ENCODE data around the gene LIMS2.

The LIMS2 gene

DNA sequence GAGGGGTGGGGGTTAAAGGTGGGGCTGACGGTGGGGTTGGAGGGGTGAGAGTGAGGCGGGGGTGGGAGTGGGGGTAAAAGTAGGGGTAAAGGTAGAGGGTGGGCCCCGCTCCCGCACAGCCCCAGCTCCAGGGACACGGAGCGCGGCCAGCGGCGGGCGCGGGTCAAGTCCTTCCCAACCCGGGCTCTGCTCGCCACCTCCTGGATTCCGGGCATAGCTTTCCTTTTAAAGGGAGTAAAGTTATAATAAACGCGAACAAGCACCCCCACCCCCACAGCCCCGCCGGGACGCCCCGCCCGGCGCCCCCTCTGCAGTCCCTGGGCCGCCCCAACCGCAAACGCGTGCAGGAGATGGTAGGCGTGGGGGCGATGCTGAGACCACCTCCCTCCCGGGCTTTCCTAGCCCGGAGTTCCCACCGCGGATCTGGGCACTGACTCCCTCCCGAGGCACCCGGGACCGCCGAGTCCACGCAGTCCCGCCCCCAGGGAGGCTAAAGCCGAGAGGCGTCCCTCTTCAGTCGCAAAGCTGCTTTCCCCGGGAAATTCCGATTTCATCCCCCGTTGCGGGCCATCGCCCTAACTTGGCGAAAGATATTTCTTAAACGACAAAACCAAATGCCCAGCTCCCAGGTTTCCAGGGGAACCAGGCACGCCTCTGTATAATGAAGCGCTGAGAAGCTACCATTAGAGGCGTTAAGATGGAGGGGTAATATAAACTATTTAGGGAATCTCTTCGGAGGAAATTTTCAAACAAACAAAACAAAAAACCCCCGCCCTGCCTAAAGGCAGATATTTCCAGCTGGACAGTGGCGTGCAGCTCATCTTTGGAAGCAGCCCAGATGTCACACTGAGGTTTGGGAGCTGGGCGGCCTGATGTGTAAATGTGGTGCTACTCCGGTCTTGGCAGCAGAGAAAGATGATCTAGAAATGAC lies at the start of gene LIMS2:
Gene LIMS2 (minus strand): TSS at position 200 of the 931 bp plus-strand sequence. CDS start 506 bp downstream, outside the sequence.
- DNase-seq: no peak

DNA sequence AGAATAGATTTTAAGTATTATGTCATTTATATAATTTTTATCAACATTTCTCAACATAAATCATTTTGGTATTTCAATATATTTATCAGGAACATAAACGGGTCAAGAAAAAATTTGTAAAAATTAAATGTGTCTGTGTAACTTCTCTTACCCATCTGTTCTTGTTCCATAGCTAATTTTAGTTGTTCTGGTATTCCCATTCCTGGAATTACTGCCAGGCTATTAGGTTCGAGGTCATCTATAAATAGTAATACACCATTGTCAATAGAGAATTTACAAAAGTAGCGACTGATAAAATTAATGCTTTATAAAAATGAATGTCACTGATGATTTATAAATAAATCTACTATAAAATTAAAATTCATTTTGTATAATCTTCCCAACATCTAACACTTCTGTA lies 47.5 kb upstream of the LIMS2 start:
- no peak for DNase-seq

- DNase-seq: no peak
Measured at GRCh38 chr2:127721978-127722355, 46.6 kb upstream of the LIMS2 start.

- no peak for DNase-seq
Measured at GRCh38 chr2:127721311-127721977, 46.1 kb upstream of the LIMS2 start.

DNA sequence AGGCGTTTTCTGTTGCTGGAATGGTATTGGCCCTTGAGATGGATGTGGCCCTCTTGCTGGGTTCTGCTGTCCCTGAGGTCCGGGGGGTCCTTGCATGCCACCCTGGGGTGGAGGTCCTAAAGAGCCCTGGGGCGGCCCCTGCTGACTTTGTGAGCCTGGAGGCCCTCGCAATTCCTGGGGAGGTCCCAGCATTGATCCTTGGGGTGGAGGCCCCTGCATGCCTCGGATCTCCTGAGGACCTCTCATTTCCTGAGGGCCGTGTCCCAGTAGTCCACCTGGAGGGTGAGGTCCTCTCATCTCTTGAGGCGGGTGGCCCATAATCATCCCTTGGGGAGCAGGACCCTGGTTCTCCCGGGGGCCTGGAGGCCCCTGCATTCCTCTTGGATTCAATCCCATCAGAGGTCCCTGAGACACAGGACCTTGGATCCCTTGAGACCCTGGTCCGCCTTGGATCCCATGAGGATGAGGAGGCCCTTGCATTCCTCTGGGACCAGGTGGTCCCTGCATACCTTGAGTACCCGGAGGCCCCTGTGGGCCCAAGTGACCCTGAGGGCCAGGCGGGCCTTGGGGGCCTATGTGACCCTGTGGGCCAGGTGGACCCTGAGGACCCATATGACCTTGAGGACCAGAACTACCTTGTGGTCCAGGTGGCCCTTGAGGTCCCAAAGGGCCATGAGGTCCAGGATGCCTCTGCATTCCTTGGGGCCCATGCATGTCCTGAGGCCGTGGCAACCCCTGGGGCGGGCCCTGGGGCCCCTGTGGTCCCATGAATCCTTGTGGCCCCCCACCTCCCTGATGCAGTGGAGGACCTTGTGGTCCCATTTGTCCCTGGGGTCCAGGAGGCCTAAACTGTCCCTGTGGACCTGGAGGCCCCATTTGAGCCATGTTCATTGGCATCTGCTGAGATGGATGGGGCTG lies 44.2 kb upstream of the LIMS2 start:
- no peak for DNase-seq

GRCh38 chr2:127718271-127718670 lies 42.9 kb upstream of the LIMS2 start:
- no peak for DNase-seq

- no peak for DNase-seq
Measured at GRCh38 chr2:127715778-127716449, 40.6 kb upstream of the LIMS2 start.

DNA sequence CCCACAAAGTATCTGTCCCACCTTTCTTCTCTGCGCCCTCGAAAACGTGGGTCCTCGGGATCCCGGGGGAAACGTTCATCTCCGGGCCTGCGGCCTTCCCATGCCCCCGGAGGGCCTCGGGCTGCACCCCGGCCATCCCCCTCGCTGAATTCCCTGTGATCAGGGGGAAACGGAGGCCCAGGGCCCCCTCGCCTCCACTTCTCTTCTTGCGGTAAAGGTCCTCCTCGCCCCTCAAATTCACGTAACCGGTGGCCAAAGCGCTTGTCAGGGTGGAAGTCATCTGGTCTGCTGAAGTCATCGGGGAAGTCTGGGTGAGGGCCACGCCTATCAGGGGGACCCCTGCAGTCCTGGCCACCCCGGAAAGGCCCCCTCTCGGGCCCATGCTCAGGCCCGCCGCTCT lies 38.2 kb upstream of the LIMS2 start:
- DNase-seq: no peak

DNA sequence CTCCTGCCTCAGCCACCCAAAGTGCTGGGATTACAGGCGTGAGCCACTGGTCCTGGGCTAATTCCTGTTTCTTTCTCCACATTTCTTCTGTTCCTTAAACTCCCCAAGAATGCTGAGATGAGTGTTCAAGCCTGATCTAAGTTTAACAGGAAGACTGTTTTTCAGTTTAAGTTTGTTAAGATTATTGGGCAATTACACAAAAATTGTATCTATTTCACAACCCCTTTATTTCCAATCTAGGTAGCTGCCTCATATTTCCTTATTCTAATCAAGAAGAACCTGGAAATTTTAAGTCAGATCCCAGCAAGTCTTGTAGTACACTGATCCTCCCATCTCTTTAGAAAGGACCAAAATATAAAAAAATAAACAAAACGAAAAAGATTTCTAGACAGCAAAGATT lies 37.7 kb upstream of the LIMS2 start:
- no peak for DNase-seq

- DNase-seq: no peak
Measured at GRCh38 chr2:127709336-127709735, 34.0 kb upstream of the LIMS2 start.

- DNase-seq: no peak
Measured at GRCh38 chr2:127707890-127708648, 32.7 kb upstream of the LIMS2 start.

GRCh38 chr2:127706215-127706990 lies 31.1 kb upstream of the LIMS2 start:
- DNase-seq: no peak

GRCh38 chr2:127705391-127706065 lies 30.2 kb upstream of the LIMS2 start:
- no peak for DNase-seq

- no peak for DNase-seq
Measured at GRCh38 chr2:127704641-127705390, 29.5 kb upstream of the LIMS2 start.

DNA sequence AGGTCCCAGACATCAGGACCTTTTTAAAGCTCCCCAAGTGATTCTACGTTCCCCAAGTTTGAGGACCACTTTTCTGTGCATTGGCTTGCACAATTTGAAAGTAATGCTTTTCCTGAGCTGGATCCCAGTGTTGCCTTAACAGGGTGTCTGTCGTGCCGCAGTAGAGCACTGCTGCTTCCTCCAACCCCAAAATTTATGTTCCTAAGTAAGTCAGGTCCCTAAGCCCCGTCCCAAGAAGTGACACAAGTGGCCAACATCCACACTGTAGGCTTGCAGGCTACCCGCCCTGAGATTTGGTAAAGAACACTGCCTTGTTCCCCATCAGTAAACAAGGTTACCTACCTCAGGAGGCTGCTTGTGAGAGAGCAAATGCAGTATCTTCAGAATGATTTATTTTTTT lies 28.0 kb upstream of the LIMS2 start:
- no peak for DNase-seq

- no peak for DNase-seq
Measured at GRCh38 chr2:127702395-127703009, 27.2 kb upstream of the LIMS2 start.

DNA sequence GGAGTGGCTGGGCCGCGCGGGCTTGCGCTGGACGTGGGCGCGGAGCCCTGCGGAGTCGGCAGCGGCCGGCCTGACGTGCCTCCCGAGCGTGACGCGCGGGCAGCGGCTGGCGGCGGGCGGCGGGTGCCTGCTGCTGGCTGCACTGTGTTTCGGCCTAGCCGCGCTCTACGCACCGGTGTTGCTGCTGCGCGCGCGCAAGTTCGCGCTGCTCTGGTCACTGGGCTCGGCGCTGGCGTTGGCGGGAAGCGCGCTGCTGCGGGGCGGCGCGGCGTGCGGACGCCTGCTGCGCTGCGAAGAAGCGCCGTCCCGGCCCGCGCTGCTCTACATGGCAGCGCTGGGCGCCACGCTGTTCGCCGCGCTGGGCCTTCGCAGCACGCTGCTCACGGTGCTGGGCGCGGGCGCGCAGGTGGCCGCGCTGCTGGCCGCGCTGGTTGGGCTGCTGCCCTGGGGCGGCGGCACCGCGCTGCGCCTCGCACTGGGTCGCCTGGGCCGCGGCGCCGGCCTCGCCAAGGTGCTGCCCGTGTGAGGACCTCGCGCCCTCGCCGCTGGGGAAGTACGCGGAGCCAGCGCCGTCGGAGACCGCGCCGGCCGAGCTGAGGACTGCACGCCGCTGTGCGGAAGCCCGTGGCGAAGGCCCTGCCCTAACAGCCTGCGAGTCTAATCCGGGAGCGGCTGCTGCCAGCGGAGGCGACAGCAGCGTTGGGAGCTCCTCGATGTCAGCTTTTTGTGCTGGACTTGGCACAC lies 26.5 kb upstream of the LIMS2 start:
- peak; percentile 53 for DNase-seq

DNA sequence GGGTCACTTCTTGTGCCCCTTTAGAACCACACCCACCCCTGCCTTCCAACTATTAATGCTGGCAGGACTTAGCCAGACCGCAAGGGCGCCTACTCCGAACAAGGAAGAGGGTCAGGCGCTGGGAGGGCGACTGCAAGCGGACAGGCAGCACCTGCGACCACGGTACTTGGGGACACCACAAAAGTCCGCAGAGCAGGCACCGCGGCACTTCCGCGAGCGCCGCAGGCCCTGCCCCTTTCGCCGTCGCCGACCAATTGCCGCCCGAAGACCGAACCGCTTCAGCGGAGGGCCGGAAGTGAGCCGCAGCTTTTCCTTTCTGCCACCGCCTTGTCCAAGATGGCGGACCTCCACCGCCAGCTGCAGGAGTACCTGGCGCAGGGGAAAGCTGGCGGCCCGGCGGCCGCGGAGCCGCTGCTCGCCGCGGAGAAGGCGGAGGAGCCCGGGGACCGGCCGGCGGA lies 25.9 kb upstream of the LIMS2 start, which contains the start of gene SFT2D3:
Gene SFT2D3 (plus strand): TSS at position 305 of the 458 bp plus-strand sequence. CDS start 32 bp downstream, at position 337.
- DNase-seq: peak; percentile 58

Measured in GOT3 (cell line).